GM19193 (cell line): ENCODE measurements around the gene PPP2R2C.

ENCODE experiments used
- POLR2A ChIP-seq: IDR thresholded peaks from 4 replicates; pipeline ENCODE4 v1.6.1; 2011; ENCODE audit not compliant: insufficient read depth, insufficient read length; ENCODE audit errors: extremely low read depth

PPP2R2C gene

GRCh38 chr4:6379767-6380745, 92.4 kb downstream of the PPP2R2C start:
- no peak for TF ChIP-seq POLR2A

- no peak for TF ChIP-seq POLR2A
These were observed 93.6 kb downstream of the PPP2R2C start for GRCh38 chr4:6378493-6379445.

GRCh38 chr4:6377626-6378492, 94.6 kb downstream of the PPP2R2C start:
- TF ChIP-seq POLR2A: no peak

- no peak for TF ChIP-seq POLR2A
These were observed 96.7 kb downstream of the PPP2R2C start for GRCh38 chr4:6375620-6376295.

- TF ChIP-seq POLR2A: no peak
These were observed 97.8 kb downstream of the PPP2R2C start for GRCh38 chr4:6374575-6374974.

- no peak for TF ChIP-seq POLR2A
These were observed 98.6 kb downstream of the PPP2R2C start for GRCh38 chr4:6373541-6374410.

- no peak for TF ChIP-seq POLR2A
These were observed 99.5 kb downstream of the PPP2R2C start for GRCh38 chr4:6372649-6373525.

- TF ChIP-seq POLR2A: no peak
These were observed 100.6 kb downstream of the PPP2R2C start for GRCh38 chr4:6371812-6372211.

GRCh38 chr4:6371271-6371670, 101.1 kb downstream of the PPP2R2C start:
- no peak for TF ChIP-seq POLR2A

GRCh38 chr4:6369924-6370645, 102.3 kb downstream of the PPP2R2C start:
- TF ChIP-seq POLR2A: no peak

- TF ChIP-seq POLR2A: no peak
These were observed 102.9 kb downstream of the PPP2R2C start for GRCh38 chr4:6369511-6369910.
